Measurements from ENCODE around the gene KRT17. TPM values are rescaled to one million over a fixed set of nuclear protein-coding genes. Genes with fewer than 3 reads are reported as not detected.

The KRT17 gene
- not detected for total RNA-seq

- no peak for DNase-seq
Measured at GRCh38 chr17:41624208-41625101, at the start of gene KRT17. TSS of gene KRT17 (minus strand) at chr17:41624575. CDS start at chr17:41624509, 66 bp downstream.

- DNase-seq, result no peak
Measured at GRCh38 chr17:41672153-41672552, 47.8 kb upstream of the KRT17 start.

GRCh38 chr17:41667280-41668041 lies 43.1 kb upstream of the KRT17 start:
- DNase-seq, result no peak

- DNase-seq, result peak; percentile 82
Measured at GRCh38 chr17:41666708-41667279, 42.4 kb upstream of the KRT17 start.

- DNase-seq, result peak; percentile 71
Measured at GRCh38 chr17:41666237-41666641, 41.9 kb upstream of the KRT17 start.

GRCh38 chr17:41665566-41666236 lies 41.3 kb upstream of the KRT17 start:
- peak; percentile 84 for DNase-seq

GRCh38 chr17:41664587-41665565 lies 40.5 kb upstream of the KRT17 start:
- no peak for DNase-seq

GRCh38 chr17:41664172-41664457 lies 39.7 kb upstream of the KRT17 start:
- DNase-seq, result no peak

- DNase-seq, result no peak
Measured at GRCh38 chr17:41663451-41664171, 39.2 kb upstream of the KRT17 start.

- no peak for DNase-seq
Measured at GRCh38 chr17:41660221-41660711, 35.9 kb upstream of the KRT17 start.

GRCh38 chr17:41659427-41660212 lies 35.2 kb upstream of the KRT17 start:
- DNase-seq, result no peak

- DNase-seq, result no peak
Measured at GRCh38 chr17:41658846-41659245, 34.5 kb upstream of the KRT17 start.

GRCh38 chr17:41657936-41658335 lies 33.6 kb upstream of the KRT17 start:
- DNase-seq, result no peak

GRCh38 chr17:41657176-41657754 lies 32.9 kb upstream of the KRT17 start:
- no peak for DNase-seq

GRCh38 chr17:41656249-41657023 lies 32.1 kb upstream of the KRT17 start:
- DNase-seq, result no peak

GRCh38 chr17:41655611-41656111 lies 31.3 kb upstream of the KRT17 start:
- DNase-seq, result no peak

- DNase-seq, result no peak
Measured at GRCh38 chr17:41654678-41655607, 30.6 kb upstream of the KRT17 start.
